H1 (cell line): ENCODE measurements around the gene DNAJC16. TPM values are rescaled to one million over a fixed set of nuclear protein-coding genes. Genes with fewer than 3 reads are reported as not detected.
A peak's percentile ranks its signal among the peaks of the same experiment; 100 is the strongest.

Source experiments
- CTCF ChIA-PET: fragments of 300-600 bp; sonication (Branson Sonifier 250); formaldehyde crosslinking; loops from one replicate; lab custom pipeline; 2021; ENCODE audit not compliant: partially characterized antibody; lab: Charles Lee
- POLR2A ChIA-PET: fragments of 300-600 bp; sonication (Branson Sonifier 250); formaldehyde crosslinking; loops from one replicate; lab custom pipeline; 2021; ENCODE audit warnings: inconsistent platforms; ENCODE audit not compliant: partially characterized antibody; lab: Charles Lee
- DNase-seq, 2 experiments: peaks; one replicate each; pipeline versions ENCODE4 v3.0.0 to v3.0.0-alpha.2; 2010 to 2022; ENCODE audit warnings: low spot score in 2 of 2, low read depth in 1 of 2, mixed read lengths in 1 of 2
- FAIRE-seq: peaks from 2 replicates; lab custom pipeline; 2011; peaks lifted over from hg19 to GRCh38; lab: Jason Lieb, UNC
- H2AFZ ChIP-seq: 2 replicates; pipeline ENCODE4 v1.8.1; 2012; ENCODE audit warnings: low read length, inconsistent platforms
- H2AK5ac ChIP-seq: 2 replicates; pipeline ENCODE4 v1.6.1; 2013; ENCODE audit warnings: low read depth, low read length
- H2BK120ac ChIP-seq: replicated peaks from 2 replicates; pipeline ENCODE3; 2013; ENCODE audit warnings: low read depth, low read length, inconsistent platforms
- H2BK12ac ChIP-seq: 2 replicates; pipeline ENCODE4 v1.6.1; 2013; ENCODE audit warnings: low read depth, low read length
- H2BK15ac ChIP-seq: 2 replicates; pipeline ENCODE4 v1.6.1; 2013; ENCODE audit warnings: low read length
- H2BK20ac ChIP-seq: 2 replicates; pipeline ENCODE4 v1.6.1; 2013; ENCODE audit warnings: low read length
- H2BK5ac ChIP-seq: 2 replicates; pipeline ENCODE4 v1.6.1; 2013; ENCODE audit warnings: low read depth, low read length
- H3K14ac ChIP-seq: 2 replicates; pipeline ENCODE4 v1.6.1; 2013; ENCODE audit warnings: inconsistent platforms; ENCODE audit not compliant: insufficient read length
- H3K18ac ChIP-seq: 2 replicates; pipeline ENCODE4 v1.6.1; 2013; ENCODE audit warnings: low read length; ENCODE audit errors: extremely low read depth
- H3K23ac ChIP-seq: 2 replicates; pipeline ENCODE4 v1.6.1; 2013; ENCODE audit warnings: inconsistent platforms; ENCODE audit not compliant: insufficient read length
- H3K23me2 ChIP-seq: 2 replicates; pipeline ENCODE4 v1.6.1; 2013; ENCODE audit warnings: low read depth, low read length
- H3K27ac ChIP-seq: 2 replicates; pipeline ENCODE4 v1.6.1; 2011; ENCODE audit warnings: low read depth, low read length, inconsistent platforms
- H3K27me3 ChIP-seq, 4 experiments: replicated peaks in 1 of 4; 1 replicate in 1 of 4; 2 replicates in 3 of 4; pipeline versions ENCODE4 v1.6.1 to v1.8.1; 2011 to 2013; ENCODE audit warnings: low read length in 3 of 4, mild to moderate bottlenecking in 3 of 4, inconsistent platforms in 2 of 4, mixed read lengths in 2 of 4, moderate library complexity in 1 of 4; ENCODE audit not compliant: control insufficient read depth in 3 of 4, insufficient read depth in 3 of 4; ENCODE audit errors: extremely low read depth in 1 of 4
- H3K36me3 ChIP-seq, 4 experiments: 2 replicates each; pipeline versions ENCODE4 v1.6.1 to v1.8.1; 2011 to 2013; ENCODE audit warnings: mild to moderate bottlenecking in 4 of 4, low read length in 3 of 4, moderate library complexity in 2 of 4, control low read depth in 1 of 4, inconsistent platforms in 1 of 4; ENCODE audit not compliant: insufficient read depth in 4 of 4, control insufficient read depth in 2 of 4
- H3K4ac ChIP-seq: replicated peaks from 2 replicates; pipeline ENCODE3; 2013; ENCODE audit warnings: low read length, low read depth, mixed read lengths, inconsistent platforms; ENCODE audit not compliant: insufficient read length
- H3K4me1 ChIP-seq, 4 experiments: replicated peaks in 1 of 4; 1 replicate in 1 of 4; 2 replicates in 3 of 4; pipeline versions ENCODE4 v1.6.1 to v1.8.1; 2011 to 2013; ENCODE audit warnings: low read length in 3 of 4, inconsistent platforms in 2 of 4, mixed read lengths in 1 of 4; ENCODE audit not compliant: insufficient read depth in 4 of 4, control insufficient read depth in 3 of 4
- H3K4me2 ChIP-seq, 2 experiments: 2 replicates each; pipeline versions ENCODE4 v1.6.1 to v1.8.1; 2011 to 2013; ENCODE audit warnings: low read depth in 2 of 2, low read length in 2 of 2, control low read depth in 1 of 2, inconsistent platforms in 1 of 2, mild to moderate bottlenecking in 1 of 2; ENCODE audit not compliant: insufficient read depth in 1 of 2
- H3K4me3 ChIP-seq, 4 experiments: fragments of 200-600, 300-600 bp in 1 of 4; sonication (generic), shearing (Covaris generic), sonication (Bioruptor Twin) in 1 of 4; 2 replicates each; pipeline versions ENCODE4 v1.5.1 to v1.8.1; 2011 to 2016; ENCODE audit warnings: low read length in 4 of 4, low read depth in 3 of 4, control low read depth in 2 of 4, inconsistent platforms in 2 of 4, mild to moderate bottlenecking in 2 of 4, mixed read lengths in 1 of 4, moderate library complexity in 1 of 4; ENCODE audit not compliant: insufficient read depth in 2 of 4; ENCODE audit errors: extremely low read depth in 1 of 4
- H3K56ac ChIP-seq: replicated peaks from 2 replicates; pipeline ENCODE3; 2013; ENCODE audit warnings: low read depth, mild to moderate bottlenecking, mixed read lengths, low read length, inconsistent platforms; ENCODE audit not compliant: insufficient read length
- H3K79me1 ChIP-seq: 2 replicates; pipeline ENCODE4 v1.6.1; 2013; ENCODE audit warnings: low read depth, low read length, control low read depth
- H3K79me2 ChIP-seq, 2 experiments: 2 replicates each; pipeline versions ENCODE4 v1.6.1 to v1.8.1; 2012 to 2013; ENCODE audit warnings: low read length in 2 of 2, mild to moderate bottlenecking in 2 of 2, inconsistent platforms in 1 of 2; ENCODE audit not compliant: insufficient read depth in 2 of 2, control insufficient read depth in 1 of 2
- H3K9ac ChIP-seq, 4 experiments: replicated peaks in 1 of 4; 1 replicate in 1 of 4; 2 replicates in 3 of 4; pipeline versions ENCODE4 v1.6.1 to v1.8.1; 2011 to 2013; ENCODE audit warnings: low read depth in 3 of 4, low read length in 3 of 4, control low read depth in 2 of 4, mild to moderate bottlenecking in 2 of 4, moderate library complexity in 2 of 4, inconsistent platforms in 1 of 4; ENCODE audit errors: extremely low read depth in 1 of 4
- H3K9me3 ChIP-seq, 2 experiments: 2 replicates each; pipeline versions ENCODE4 v1.6.1 to v1.8.1; 2012 to 2013; ENCODE audit warnings: mild to moderate bottlenecking in 2 of 2, moderate library complexity in 2 of 2, control low read depth in 1 of 2, inconsistent platforms in 1 of 2, low read depth in 1 of 2, low read length in 1 of 2, mixed read lengths in 1 of 2; ENCODE audit not compliant: insufficient read depth in 2 of 2
- H4K20me1 ChIP-seq, 2 experiments: replicated peaks in 1 of 2; 2 replicates each; pipeline versions ENCODE3 to v1.8.1; 2011 to 2013; ENCODE audit warnings: inconsistent platforms in 2 of 2, low read length in 2 of 2, mild to moderate bottlenecking in 1 of 2; ENCODE audit not compliant: insufficient read depth in 2 of 2, control insufficient read depth in 1 of 2
- H4K5ac ChIP-seq: 2 replicates; pipeline ENCODE4 v1.6.1; 2013; ENCODE audit warnings: low read length, low read depth, mixed read lengths, inconsistent platforms; ENCODE audit not compliant: insufficient read length
- H4K8ac ChIP-seq: 2 replicates; pipeline ENCODE4 v1.8.0; 2013; ENCODE audit warnings: mild to moderate bottlenecking, moderate library complexity, low read length, inconsistent platforms; ENCODE audit not compliant: insufficient read depth; ENCODE audit errors: extremely low read depth
- H4K91ac ChIP-seq: replicated peaks from 2 replicates; pipeline ENCODE3; 2013; ENCODE audit warnings: low read length, mixed read lengths, inconsistent platforms; ENCODE audit not compliant: insufficient read length
- BRCA1 ChIP-seq: IDR thresholded peaks from 2 replicates; pipeline ENCODE4 v1.6.1; 2012; ENCODE audit warnings: low read depth, low read length, improper control_type of control experiment
- CREB1 ChIP-seq: IDR thresholded peaks from 2 replicates; pipeline ENCODE4 v1.6.1; 2012; ENCODE audit warnings: inconsistent platforms
- EP300 ChIP-seq, 2 experiments: IDR thresholded peaks; 1 replicate in 1 of 2; 2 replicates in 1 of 2; pipeline ENCODE4 v1.6.1; 2011 to 2012; ENCODE audit warnings: low read depth in 2 of 2, low read length in 2 of 2, mild to moderate bottlenecking in 2 of 2, borderline replicate concordance in 1 of 2, inconsistent platforms in 1 of 2, moderate library complexity in 1 of 2
- HDAC6 ChIP-seq: IDR thresholded peaks from one replicate; pipeline ENCODE4 v1.7.1; 2012; ENCODE audit warnings: low read depth, mild to moderate bottlenecking, inconsistent platforms, low read length, moderate library complexity
- JUND ChIP-seq: IDR thresholded peaks from 2 replicates; pipeline ENCODE4 v1.6.1; 2011; ENCODE audit warnings: mild to moderate bottlenecking, improper control_type of control experiment, low read length
- RNF2 ChIP-seq: fragments of 200-900, 300-1000 bp; sonication (generic); IDR thresholded peaks from 2 replicates; pipeline ENCODE4 v1.7.1; 2016; ENCODE audit warnings: borderline replicate concordance, low read depth, mild to moderate bottlenecking, antibody characterized with exemption, low read length; ENCODE audit not compliant: poor library complexity, severe bottlenecking; ENCODE audit errors: missing control alignments
- SIX5 ChIP-seq: IDR thresholded peaks from 2 replicates; pipeline ENCODE4 v1.6.1; 2011; ENCODE audit warnings: mild to moderate bottlenecking, low read depth, low read length
- SP1 ChIP-seq: IDR thresholded peaks from 2 replicates; pipeline ENCODE4 v1.6.1; 2011; ENCODE audit warnings: low read depth, low read length
- SP2 ChIP-seq: IDR thresholded peaks from 2 replicates; pipeline ENCODE4 v1.6.1; 2012; ENCODE audit warnings: mild to moderate bottlenecking, low read length, inconsistent platforms
- WGBS, 2 experiments: shearing (Covaris generic) in 1 of 2; methylation state at CpG; one replicate each; pipeline versions ENCODE4 v1.1.6 to v1.1.7; 2013 to 2015; ENCODE audit warnings: low lambda C conversion rate in 2 of 2, mixed read lengths in 2 of 2, inconsistent platforms in 1 of 2, low coverage in 1 of 2, missing lambda C conversion rate in 1 of 2; ENCODE audit not compliant: insufficient replicate concordance in 2 of 2, insufficient coverage in 1 of 2, insufficient read length in 1 of 2; ENCODE audit errors: extremely low coverage in 1 of 2, missing lambda C conversion rate in 1 of 2; 5-methylcytosine and 5-hydroxymethylcytosine counted together
- polyA plus RNA-seq, 7 experiments: library from polyadenylated mRNA; depleted of rRNA in 3 of 7; stranded (reverse) in 5 of 7; unstranded in 2 of 7; fragments of >200 nt in 5 of 7; fragments of 200-250 nt in 2 of 7; gene quantifications; 1 replicate in 5 of 7; 2 replicates in 1 of 7; 4 replicates in 1 of 7; pipeline versions ENCODE4 v1.2.1 to v1.2.3, GENCODE V29; 2011 to 2013; ENCODE audit warnings: missing spikeins in 2 of 7, mixed read lengths in 2 of 7
- total RNA-seq: library from RNA; stranded (reverse); fragmentation: NEBNext Ultra II Directional; extraction: Animal tissue kit (Norgen Biotek cat#: 25700); gene quantifications from 2 replicates; pipeline ENCODE4 v1.2.1, GENCODE V29; 2021
- TF ChIP-seq, protein P1 (sequence below): IDR thresholded peaks from 2 replicates; pipeline ENCODE4 v1.6.1; 2011; ENCODE audit warnings: low read length, improper control_type of control experiment

The DNAJC16 gene
- total and polyA plus RNA-seq, 2 of the 8 experiments (the other 6 are each of a cell fraction or from before 2014, with no cell fraction given): 7.9 to 23.3 TPM

DNA sequence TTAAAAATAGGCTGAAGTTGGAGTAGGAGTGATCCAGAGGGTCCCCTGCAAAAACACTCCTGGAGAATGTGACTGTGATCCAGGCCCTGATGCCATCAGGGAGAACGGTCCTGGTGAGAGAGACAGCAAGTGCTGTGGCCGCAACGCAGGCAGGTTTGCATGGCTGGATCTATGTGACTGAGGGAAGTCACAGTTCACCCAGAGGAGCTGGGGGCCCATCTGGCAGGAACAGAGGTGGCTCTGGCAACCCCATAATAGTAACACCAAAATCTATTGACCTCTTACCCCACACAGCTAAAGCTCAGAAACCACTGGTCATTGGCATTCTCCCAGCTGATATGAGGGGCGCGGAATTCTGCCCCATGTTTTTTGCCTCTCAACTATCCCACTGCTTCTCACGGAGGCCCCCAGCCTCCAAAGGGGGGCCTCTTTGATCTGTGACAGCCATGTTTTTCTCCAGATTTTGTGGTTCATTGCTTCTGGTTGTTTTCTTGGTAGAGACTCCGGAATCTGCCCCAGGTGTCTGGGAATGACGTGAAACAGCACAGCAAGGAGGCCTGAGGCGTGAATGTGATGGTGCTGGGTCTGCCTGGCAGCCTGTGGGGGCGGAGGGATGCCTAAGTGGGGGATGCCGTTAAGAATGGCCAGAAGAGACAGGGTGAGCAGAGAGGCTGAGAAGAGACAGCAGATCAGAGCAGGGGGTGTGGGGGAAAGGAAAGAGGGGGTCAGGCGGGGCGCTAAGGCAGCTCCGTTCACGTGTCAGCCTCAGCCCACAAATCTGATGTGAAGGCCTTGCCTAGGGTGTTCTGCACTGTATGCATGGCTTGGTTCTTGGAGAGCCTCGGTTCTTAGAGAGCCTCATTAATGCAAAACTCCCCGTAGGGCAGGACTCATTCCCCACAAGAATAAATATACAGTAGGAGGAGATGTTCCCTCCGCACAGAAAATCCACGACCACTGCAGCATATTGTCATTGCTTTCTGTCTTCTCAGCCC lies 26.2 kb upstream of the DNAJC16 start:
- no peaks in the 10 kb centered on the region for H3K9me3 ChIP-seq
- no peak overlapping the region for H2BK15ac ChIP-seq
- H3K79me2 ChIP-seq: no peaks in the 10 kb centered on the region
- H2BK120ac ChIP-seq: no peak overlapping the region
- ChIA-PET POLR2A (interaction anchor here (0.6 to 0.7 kb wide), 2 partner anchors 8 to 237 kb away, joined by 3 read pairs; no protein-coding TSS in a partner anchor), CTCF (interaction anchor here (0.6 to 2.3 kb wide), 18 partner anchors 8 to 852 kb away, joined by 3 to 9 read pairs (median 3); partner anchors contain the start of gene DNAJC16)
- H3K4me1 ChIP-seq: peaks cover 0 to 4% (median 0%) of the 10 kb centered on the region in 4 experiments; a peak in 1 of 7 replicates
- H3K14ac ChIP-seq: no peak overlapping the region
- 85% methylated on average over 15 of the region's 19 CpGs; no CpG with 5 or more reads in 1 of the 2 experiments for WGBS, 2 experiments
- H3K27ac ChIP-seq: no peak overlapping the region
- H3K36me3 ChIP-seq: peaks cover 0 to 8% (median 2%) of the 10 kb centered on the region in 4 experiments; a peak in 3 of 8 replicates
- H3K56ac ChIP-seq: no peak overlapping the region
- no peak overlapping the region for H4K91ac ChIP-seq
- FAIRE-seq (no peak), DNase-seq (no peak)
- H3K4me3 ChIP-seq: no peak overlapping the region
- H3K79me1 ChIP-seq: no peaks in the 10 kb centered on the region
- H3K4ac ChIP-seq: no peak overlapping the region
- H4K5ac ChIP-seq: no peak overlapping the region
- no peak overlapping the region for H2BK20ac ChIP-seq
- no peaks in the 10 kb centered on the region for H3K27me3 ChIP-seq
- no peak overlapping the region for H2AFZ ChIP-seq
- no peak overlapping the region for H3K23ac ChIP-seq
- no peaks in the 10 kb centered on the region for H4K20me1 ChIP-seq
- H3K18ac ChIP-seq: 0 out of 2 replicates have a peak overlapping the region, but pooled peaks have one; percentile 7
- no peak overlapping the region for H3K4me2 ChIP-seq
- H2BK12ac ChIP-seq: no peak overlapping the region
- H3K9ac ChIP-seq: no peak overlapping the region; a peak in 1 of 7 replicates
- no peaks in the 10 kb centered on the region for H3K23me2 ChIP-seq
- no peak overlapping the region for H2AK5ac ChIP-seq
- no peak overlapping the region for H4K8ac ChIP-seq
- no peak overlapping the region for H2BK5ac ChIP-seq
- TF ChIP-seq BRCA1: no peak
- TF ChIP-seq, protein P1, sequence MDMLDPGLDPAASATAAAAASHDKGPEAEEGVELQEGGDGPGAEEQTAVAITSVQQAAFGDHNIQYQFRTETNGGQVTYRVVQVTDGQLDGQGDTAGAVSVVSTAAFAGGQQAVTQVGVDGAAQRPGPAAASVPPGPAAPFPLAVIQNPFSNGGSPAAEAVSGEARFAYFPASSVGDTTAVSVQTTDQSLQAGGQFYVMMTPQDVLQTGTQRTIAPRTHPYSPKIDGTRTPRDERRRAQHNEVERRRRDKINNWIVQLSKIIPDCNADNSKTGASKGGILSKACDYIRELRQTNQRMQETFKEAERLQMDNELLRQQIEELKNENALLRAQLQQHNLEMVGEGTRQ: no peak
- TF ChIP-seq EP300 (IDR thresholded peaks at IDR 0.05; ENCODE audit: borderline replicate concordance in 1 of 2, low read depth in 2 of 2, low read length in 2 of 2): no peak
- TF ChIP-seq RNF2: no peak
- no peak for TF ChIP-seq JUND
- TF ChIP-seq SP2: no peak
- no peak for TF ChIP-seq SP1
- no peak for TF ChIP-seq CREB1
- TF ChIP-seq SIX5: no peak
- no peak for TF ChIP-seq HDAC6
